ENCODE measurements around the gene LARGE1.
"Not testable (repeated sequence)": the region's sequence is repeated elsewhere in the genome, so short reads cannot be mapped to it uniquely, and the experiment has no call there.

The LARGE1 gene

DNA sequence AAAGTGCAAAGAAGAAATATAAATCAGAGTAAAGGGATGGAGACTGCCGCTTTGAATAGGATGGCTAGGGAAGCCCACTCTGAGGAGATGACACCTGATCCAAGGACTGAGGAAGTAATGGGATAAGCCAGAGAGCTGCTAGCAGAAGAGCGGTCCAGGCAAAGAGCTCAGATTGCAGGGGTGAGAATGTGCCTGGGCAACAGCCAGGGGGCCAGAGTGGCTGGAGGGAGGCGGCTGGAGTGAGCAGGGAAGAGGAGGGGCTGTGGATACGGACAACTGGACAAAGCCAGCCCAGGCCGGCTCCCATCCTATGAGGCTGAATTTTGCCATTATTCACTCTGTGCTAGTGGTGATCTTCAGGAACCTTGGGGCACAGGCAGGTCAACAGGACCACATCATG is 501.8 kb downstream of the LARGE1 start:
- DNase-seq (ENCODE audit: low read depth) = no peak

DNA sequence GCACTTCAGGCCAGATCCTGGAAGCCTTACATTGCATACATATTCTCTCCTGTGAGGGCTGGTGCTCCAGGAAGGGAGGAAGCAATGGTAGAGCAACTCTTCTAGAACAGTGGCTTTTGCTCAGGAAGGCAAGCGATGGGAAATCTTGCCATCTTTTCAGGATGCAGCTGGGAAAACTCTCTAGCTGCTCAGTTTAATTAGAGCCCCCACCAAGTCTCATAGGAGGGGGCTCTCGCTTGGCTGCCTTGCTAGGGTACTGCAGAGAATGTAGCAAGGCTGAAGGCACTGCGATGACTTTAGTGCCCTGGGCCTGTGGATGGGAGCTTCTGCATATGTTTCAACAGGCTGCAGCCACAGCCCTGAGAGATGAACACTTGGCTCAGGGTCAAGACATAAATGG is 504.9 kb downstream of the LARGE1 start:
- no peak for DNase-seq (ENCODE audit: low read depth)

DNA sequence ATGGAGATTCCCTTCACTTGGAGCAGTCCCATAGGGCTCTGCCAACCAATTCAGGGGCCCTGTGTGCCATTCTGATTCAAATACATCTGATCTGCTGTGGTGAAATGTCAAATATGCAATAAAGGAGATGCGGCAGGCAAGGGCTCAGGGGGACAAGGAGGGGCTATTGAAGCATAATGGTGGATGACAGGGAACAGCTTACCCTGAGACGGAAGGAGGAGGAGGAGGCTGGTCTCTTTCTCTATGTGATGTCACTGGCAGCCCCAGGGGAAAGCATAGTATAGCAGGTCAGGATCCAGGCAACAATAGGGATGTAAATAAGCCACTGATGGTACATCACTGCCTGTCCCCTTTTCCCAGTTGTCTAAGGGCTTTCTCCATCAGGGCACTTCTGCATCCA is 511.2 kb downstream of the LARGE1 start:
- no peak for DNase-seq (ENCODE audit: low read depth)

DNA sequence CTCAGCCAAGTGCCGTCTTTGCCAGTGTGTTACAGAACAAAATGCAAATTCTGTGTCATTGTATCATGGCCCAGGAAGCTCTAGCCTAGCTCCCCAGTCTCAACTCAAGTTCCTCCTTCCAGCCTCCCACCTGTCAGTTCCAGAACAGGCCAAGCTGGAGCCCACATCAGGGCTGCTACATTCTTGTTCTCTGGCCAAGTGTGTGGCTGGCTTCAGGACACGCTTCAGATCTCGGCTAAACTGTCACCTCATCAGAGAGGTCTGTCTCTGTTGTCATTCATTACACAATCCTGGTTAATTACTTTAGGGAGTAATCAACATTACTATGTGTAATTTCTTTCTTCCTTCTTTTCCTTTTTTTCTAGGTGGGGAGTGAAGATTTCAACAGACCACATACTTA is 515.1 kb downstream of the LARGE1 start:
- DNase-seq (ENCODE audit: low read depth) = no peak

DNA sequence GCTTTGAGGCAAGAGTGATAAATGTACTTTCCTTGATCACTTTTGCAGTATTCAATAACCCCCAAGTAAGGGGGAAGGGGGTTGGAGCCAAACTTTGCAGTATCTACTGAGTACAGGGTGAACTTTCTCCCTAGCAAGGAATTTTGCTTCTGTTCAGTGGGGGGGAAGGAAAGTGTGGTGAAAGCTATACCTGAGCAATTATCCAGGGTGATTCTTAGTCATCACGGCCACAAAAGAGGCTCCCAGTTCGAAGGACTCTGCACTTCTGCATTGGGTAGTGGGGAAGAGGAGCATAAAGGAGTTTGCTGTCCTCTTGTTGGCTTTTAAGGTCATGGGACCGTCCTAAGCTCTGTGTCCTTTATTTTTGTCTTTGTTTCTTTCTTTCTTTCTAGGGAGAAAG is 515.6 kb downstream of the LARGE1 start:
- no peak for DNase-seq (ENCODE audit: low read depth)

DNA sequence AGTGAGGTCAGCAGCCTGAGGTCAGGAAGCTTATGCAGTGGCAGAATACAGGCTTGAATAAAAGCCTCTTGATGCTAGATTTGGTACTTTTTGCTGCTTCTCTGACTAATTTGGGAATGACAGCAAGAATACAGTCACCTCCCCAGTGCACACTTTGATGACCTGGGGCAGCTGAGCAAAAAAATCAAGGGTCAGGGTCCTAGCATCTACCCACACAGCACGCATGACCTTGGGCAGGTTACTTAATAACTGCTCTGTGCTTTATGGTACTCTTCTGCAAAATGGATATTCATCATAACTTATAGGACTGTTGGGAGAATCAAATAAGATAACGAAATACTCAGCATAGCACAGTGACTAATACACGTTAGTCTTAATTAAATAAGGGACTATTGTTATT is 518.0 kb downstream of the LARGE1 start:
- no peak for DNase-seq (ENCODE audit: low read depth)

DNA sequence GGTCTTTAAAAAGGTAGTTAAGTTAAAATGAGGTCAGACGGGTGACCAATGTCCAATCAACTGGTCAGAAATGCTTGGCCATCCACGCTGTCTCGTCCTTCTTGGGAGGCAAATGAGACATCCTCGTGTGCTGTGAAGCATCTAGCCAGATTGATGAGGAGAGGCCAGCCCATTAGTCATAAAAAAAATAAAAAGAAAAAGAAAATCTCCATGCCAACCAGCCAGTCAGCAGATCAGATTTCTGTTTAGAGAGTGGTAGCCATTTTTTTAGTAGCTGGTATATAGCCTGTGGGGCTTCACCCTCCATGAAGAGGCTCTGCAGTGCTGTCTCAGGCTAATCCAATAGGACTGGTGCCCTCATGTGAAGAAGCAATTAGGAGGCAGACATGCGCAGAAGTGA is 519.0 kb downstream of the LARGE1 start:
- DNase-seq (ENCODE audit: low read depth) = no peak

DNA sequence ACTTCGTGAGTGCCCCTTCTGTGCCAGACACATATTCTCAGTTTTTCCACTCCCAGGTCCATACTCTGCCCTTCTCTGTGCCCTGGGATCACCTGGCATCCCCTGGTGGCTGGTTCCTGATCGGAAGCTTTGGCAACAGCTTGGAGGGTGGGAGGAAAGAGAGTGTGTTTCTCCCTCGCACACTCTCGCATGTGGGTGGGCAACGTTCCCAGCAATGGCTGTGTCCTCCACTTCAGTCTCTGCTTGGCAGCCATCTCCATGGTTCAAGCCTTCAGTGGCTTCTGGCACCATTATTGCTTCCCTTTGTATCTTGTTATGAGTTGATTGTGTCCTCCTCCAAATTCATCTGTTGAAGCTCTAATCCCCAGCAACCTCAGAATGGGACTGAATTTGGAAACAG is 519.4 kb downstream of the LARGE1 start:
- DNase-seq (ENCODE audit: low read depth) = no peak

DNA sequence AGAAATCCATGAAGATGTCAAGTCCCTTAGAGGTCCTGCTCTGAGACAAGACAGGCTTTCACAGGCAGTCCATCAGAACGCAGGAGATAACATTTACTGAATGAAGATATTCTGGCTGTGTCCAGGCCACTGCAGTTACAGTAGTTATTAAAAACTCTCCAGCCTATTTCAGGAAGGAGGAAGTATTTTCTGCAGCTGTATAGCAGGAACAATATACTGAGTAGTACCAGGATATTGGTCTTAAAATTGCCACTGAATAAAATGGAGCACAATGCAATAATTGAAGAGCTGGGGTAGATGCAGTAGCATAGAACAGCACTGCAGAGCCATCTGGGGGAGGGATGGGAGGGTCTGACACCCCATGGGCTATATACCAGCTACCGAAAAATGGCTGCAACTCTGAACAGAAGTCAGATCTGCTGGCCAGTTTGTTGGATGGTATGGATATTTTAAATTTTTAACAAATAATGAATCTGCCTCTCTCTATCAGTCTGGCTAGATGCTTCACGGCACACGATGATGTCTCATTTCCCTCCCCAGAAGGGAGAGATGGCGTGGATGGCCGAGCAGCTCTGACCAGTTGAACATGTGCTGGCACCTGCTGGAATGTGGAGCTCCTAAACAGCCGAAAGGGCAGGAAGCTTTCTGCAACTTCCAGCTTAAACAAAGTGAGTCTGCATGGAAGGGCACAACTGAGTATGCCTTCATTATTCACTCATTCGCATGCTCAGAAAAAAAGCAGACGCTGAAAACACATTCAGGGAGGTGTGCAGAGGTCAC is 520.0 kb downstream of the LARGE1 start:
- no peak for DNase-seq (ENCODE audit: low read depth)

DNA sequence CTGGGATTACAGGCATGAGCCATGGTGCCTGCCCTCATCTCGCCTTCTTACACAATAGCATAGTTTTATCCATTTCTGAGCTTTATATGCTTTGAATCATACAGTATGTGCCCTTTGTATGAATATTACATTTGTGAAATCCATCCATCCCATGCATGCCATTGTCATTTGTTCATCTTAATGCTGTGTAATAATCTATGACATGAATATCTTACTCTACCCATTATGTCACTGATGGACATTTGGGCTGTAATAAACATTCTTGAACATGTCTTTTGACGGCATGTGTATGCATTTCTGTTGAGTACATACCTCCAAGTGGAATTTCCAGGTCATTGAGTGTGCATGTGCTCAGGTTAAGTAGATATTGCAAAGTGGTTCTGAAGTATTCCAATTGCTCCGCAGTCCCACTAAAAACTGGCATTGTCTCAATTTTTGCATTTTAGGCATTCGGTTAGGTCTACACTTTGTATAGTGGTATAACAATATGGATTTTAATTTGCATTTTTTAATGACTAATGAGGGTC is 522.8 kb downstream of the LARGE1 start:
- DNase-seq (ENCODE audit: low read depth) = no peak

DNA sequence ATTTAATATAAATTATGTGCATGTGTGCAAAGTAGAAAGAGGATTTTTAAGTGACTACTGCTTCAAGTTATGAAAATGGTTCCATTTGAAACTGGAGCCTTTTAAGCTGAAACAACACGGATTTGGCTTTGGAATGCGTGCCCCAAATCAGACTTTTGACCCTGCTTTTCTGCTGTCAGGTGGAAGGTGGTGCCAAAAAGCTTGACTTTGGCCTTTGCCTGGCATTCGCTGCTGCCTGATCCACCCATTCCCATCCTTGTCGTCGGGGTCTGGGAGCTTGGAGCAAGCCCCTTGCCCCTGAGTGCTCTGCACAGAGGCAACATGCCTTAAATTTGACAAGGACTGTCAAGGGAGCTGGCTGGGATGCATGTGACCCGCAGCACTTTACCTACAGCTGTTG is 526.8 kb downstream of the LARGE1 start:
- DNase-seq (ENCODE audit: low read depth) = no peak

DNA sequence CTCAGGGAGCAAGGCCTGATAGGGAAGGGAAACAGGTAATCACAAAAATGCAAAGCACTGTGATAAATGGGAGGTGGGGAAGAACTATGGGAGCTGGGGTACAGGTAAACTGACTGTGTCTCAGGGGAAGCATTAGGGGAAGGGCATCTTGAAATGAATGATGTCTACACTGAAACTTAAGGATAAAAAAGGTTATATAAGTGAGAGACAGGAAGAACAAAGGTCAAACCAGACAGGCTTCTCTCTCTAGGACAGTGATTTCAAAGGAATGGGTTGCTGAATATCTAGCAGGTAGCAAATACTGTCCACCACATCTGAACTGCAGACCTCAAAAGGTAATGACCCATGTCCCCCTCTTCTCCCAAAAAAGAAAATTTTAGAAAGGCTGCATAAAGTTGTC is 529.0 kb downstream of the LARGE1 start:
- DNase-seq (ENCODE audit: low read depth) = no peak

DNA sequence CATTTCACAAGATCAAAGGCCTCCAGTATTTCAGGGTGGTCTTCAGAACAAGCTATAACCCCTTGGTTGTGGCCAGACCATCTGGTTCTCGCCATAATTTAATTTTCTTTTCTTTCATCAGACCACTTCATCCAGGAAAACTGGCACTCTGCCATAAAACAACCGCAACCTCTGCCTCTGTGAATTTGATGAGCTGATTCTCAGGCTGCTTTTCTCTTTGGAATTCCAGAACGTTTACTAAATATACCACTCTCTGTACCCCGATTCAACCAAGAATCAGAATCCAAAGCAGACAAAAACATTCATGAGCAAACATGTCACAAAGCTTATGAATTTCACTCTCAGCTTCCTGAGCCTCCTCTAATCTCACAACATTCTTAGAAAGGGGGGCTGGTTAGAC is 530.3 kb downstream of the LARGE1 start:
- DNase-seq (ENCODE audit: low read depth) = no peak

DNA sequence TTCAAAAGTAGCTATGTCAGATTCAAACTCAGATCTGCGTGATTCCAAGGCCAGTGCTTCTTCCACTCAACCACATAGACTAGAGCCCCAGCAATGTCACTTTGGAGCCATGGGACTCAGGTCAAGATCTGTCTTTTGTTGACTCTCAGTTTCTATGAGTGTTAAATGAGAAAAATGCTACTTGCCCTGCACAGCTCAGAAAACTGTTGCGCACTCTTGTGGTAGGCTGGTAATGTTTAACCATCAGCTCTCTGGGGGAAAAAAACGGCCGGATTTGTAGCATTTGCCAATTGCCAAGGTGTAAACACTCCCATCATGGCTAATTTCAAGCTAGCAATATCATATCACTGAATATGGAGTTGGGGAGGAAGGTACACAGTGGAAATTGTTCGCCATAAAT is 534.0 kb downstream of the LARGE1 start:
- no peak for DNase-seq (ENCODE audit: low read depth)

DNA sequence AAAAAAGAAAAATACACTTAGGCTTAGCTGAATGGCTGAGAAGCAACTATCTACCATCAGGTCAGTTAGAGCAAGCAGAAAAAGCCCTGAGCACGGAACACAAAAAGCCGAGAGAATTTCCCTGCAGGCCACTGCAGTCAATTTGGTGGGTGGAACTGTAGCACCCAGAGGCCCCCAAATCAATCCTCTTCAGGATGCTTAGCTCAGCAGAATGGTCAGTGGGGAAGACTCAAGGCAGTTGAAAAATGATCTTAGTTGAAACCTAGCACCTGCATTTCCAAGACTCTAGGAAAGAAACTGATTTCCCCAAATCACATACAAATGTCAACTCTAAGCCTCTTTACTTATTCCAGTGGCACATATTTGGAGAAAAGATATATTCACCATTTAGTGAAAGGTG is 534.7 kb downstream of the LARGE1 start:
- no peak for DNase-seq (ENCODE audit: low read depth)

DNA sequence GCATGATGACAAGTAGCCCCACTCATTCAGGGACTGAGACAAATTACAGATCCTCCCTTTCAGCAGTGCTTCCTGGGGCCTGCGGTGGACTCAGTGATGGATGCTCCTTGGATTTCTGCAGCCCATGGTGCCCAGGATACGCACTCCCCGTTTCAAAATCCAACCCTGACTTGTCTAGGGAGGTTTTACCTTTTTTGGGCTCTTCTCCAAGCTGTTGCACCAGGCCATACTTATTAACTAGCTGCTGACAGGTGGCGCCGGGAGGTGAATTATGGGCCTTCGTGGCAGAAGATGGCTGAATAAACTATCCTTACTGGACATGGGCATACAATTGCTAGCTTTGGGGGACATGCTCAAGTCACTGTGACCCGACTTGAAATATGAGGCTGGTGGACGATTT is 537.8 kb downstream of the LARGE1 start:
- DNase-seq (ENCODE audit: low read depth) = no peak

DNA sequence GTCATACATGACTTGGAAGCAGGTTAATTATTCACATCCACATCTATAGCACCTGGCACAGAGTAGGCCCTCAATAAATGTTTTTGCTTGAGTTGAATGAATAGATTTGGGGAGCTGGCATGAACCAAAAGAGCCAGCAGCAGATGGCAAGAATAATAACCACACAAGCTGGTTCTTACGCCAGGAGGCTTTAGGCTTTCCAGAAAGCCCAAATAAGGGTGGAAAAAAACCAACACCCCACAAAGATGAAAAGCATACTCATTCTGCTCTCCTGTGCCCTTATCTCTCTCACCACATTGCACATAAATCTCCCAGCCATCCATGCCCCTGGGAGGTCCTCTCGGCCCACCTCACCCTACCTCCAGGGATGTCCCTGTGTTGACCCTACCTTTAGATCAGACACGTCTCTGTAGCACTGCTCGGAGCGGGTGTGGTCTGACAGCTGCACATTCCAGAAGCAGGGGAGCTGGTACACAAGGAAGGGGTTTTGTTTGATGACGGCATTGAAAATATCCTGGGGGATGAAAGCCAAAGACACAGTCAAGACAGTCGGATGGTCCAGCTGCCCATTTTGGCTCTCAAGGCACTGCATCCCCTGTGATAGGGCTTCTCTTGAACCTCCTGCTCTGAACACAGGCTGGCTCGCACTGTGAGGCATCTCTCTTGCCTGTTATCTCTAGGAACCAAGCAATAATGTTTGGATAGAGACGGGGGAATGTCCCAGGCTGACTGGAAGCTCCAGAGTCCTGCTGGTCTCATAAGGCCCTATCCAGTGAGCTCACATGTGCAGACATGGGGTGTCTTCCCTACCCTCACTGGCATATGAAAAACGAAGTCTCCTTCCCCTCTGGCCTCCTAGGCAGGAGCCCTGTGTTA is 538.5 kb downstream of the LARGE1 start:
- no peak for DNase-seq (ENCODE audit: low read depth)

DNA sequence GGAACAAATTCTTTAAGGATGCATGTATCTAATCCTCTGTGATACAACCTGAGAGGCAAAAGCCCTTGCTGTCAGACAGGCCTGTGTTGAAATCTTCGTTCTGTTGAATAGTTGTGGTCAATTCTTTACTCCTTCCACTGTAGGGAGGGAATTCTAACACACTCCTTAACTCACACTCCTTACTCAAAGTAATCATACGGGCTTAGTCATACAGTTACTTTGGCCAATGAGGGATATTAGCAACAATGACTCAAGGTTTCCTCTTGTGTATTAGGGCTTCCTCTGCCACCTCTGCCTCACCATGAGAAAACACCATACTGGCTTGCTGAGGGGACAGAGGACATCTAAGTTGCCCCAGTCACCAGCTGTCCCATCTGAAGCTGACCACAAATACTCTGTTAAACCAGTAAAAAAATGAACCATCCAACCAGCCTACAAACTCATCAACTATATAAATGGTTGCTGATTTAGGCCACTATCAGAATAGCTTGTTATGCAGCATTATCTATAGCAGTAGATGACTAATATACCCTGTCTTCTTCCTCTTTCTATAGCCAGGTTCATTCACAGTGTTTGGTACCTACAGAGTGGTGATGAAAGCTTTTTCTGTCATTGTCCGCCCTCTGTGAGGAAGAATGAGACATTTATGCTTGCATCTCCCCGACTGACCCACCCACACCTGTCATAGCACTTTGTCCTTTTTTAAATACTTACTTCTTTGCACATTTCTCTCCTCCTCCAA is 539.3 kb downstream of the LARGE1 start:
- no peak for DNase-seq (ENCODE audit: low read depth)

DNA sequence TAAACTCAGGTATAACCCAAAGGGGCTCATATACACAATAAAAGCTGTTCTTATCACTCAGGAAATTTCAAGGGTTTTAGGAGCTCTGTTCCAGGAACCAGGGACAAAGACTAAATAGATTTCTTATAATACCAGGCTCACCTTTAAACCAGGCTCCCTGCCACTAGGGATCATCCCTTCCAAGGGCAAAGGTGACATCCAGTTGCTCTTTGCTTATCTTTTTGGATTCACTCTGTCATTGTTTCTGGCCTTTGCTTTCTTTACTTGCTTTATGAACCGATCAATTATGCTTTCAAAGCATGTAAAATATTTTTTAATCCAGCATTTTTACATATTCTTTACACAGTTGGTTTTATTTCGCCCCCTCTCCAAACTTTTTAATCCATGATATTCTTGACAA is 540.4 kb downstream of the LARGE1 start:
- DNase-seq (ENCODE audit: low read depth) = no peak

DNA sequence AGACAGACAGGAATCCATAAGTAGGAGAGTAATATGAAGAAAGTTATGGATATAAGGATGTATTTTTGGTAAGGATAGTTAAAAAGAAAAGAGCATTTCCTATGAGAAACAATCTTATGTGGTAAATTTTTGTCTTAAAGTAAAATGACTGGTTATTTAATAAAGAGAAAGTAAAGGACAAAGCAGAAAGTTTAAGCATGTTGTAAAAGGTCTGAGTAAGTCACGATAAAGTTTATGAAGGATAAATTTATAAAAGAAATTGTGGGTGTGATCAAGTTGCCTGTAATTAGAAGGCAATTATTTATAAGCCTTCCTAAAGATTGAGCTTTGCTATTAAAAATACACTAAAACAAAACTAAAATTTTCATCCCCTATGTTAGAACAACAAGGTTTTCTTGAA is 547.4 kb downstream of the LARGE1 start:
- DNase-seq (ENCODE audit: low read depth) = no peak

DNA sequence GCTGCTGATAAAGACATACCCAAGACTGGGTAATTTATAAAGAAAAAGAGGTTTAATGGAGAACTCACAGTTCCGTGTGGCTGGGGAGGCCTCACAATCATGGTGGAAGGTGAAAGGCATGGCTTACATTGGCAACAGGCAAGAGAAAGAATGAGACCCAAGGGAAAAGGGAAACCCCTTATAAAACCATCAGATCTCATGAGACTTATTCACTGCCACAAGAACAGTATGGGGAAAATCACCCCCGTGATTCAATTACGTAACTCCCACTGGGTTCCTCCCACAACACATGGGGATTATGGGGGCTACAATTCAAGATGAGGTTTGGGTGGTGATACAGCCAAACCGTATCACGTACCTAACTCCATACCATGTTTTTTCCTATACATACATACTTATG is 557.0 kb downstream of the LARGE1 start:
- not testable (repeated sequence) for DNase-seq (ENCODE audit: low read depth)

DNA sequence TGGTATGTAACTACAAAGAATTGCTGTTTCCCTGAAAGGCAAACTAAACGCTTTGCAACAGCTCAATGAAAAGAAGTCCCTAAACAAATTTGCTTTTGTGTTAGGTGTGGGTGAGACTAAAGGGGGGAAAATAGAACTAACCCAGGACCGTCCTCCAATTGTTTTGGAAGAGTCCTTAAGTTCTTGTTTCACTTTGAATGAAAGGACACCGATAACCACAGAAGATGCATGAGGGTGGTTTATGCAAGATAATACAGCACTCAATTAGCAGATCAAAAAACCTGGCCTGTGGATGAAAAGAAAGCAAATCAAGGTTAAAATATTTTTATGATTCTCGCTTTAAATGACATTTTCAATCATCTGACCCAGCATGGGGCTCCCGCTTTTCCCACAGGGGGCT is 557.6 kb downstream of the LARGE1 start:
- DNase-seq (ENCODE audit: low read depth) = no peak

DNA sequence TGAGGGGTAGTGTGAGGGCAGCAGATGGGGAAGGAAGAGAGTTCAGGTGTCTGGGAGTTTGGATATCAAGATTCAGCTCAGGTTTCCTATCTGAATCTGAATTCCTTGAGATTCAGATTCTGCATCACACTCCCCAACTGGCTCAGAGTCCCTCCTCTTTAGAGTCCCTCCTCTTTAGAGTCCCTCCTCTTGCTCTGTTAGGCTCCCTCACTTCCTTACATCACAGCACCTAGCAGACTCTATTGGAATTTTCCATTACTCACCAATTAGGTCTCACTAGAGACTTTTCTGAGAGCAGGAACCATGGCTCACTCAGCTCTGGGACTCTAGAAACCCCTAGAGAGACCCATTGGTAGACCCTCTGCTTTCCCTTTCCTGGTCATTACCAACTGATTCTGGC is 558.7 kb downstream of the LARGE1 start:
- DNase-seq (ENCODE audit: low read depth) = no peak
